HL-60 (cell line): ENCODE results near the gene MTMR4.

Experiments
- CTCF ChIP-seq: IDR thresholded peaks from one replicate; pipeline ENCODE4 v1.5.1; 2011; ENCODE audit warnings: low read length, control low read depth, inconsistent platforms; ENCODE audit not compliant: insufficient read depth
- GABPA ChIP-seq: IDR thresholded peaks from 2 replicates; pipeline ENCODE4 v1.6.1; 2012; ENCODE audit warnings: low read depth
- POLR2AphosphoS5 ChIP-seq: IDR thresholded peaks from 2 replicates; pipeline ENCODE4 v1.6.1; 2012; ENCODE audit warnings: low read depth
- REST ChIP-seq: IDR thresholded peaks from 2 replicates; pipeline ENCODE4 v1.6.1; 2012; ENCODE audit warnings: low read depth; ENCODE audit not compliant: insufficient replicate concordance
- SPI1 ChIP-seq: IDR thresholded peaks from 2 replicates; pipeline ENCODE4 v1.6.1; 2012; ENCODE audit warnings: low read depth, mild to moderate bottlenecking, borderline replicate concordance

- TF ChIP-seq GABPA (no peak), REST (no peak), CTCF (no peak), POLR2AphosphoS5 (no peak), SPI1 (no peak)
Observed at GRCh38 chr17:58470356-58470755, 44.1 kb downstream of the MTMR4 start.
